Chondrocyte (in vitro differentiated cells): ENCODE results near the gene MUC22. TPM values are rescaled to one million over a fixed set of nuclear protein-coding genes. Genes with fewer than 3 reads are reported as not detected.
A peak's percentile ranks its signal among the peaks of the same experiment; 100 is the strongest.

Source experiments
- DNase-seq: peaks from one replicate; pipeline ENCODE4 v3.0.0; 2021; ENCODE audit warnings: mixed read lengths, low spot score
- H3K27ac Mint-ChIP-seq: one replicate; pipeline ENCODE4 v1.8.0; 2021; ENCODE audit warnings: mild to moderate bottlenecking, moderate library complexity, mixed read lengths; ENCODE audit not compliant: unreplicated experiment
- H3K27me3 Mint-ChIP-seq: 2 replicates; pipeline ENCODE4 v1.8.0; 2021; ENCODE audit warnings: low read depth, mixed read lengths
- H3K36me3 Mint-ChIP-seq: 2 replicates; pipeline ENCODE4 v1.8.0; 2021; ENCODE audit warnings: low read depth, mixed read lengths
- H3K4me1 Mint-ChIP-seq: 2 replicates; pipeline ENCODE4 v1.8.0; 2021; ENCODE audit warnings: low read depth, mild to moderate bottlenecking, mixed read lengths
- H3K4me3 Mint-ChIP-seq: one replicate; pipeline ENCODE4 v1.8.0; 2021; ENCODE audit warnings: mild to moderate bottlenecking, moderate library complexity, mixed read lengths; ENCODE audit not compliant: unreplicated experiment
- H3K9me3 Mint-ChIP-seq: 2 replicates; pipeline ENCODE4 v1.8.0; 2021; ENCODE audit warnings: low read depth, mixed read lengths
- total RNA-seq: library from RNA; stranded (reverse); gene quantifications from 3 replicates; pipeline ENCODE4 v1.2.1, GENCODE V29; 2021
- TF ChIP-seq, protein P1 (sequence below): fragments of 200-600 bp; sonication (generic); IDR thresholded peaks from 2 replicates; pipeline ENCODE4 v1.5.0; 2021; ENCODE audit warnings: antibody characterized with exemption, mild to moderate bottlenecking, moderate library complexity

MUC22 gene
- total RNA-seq, 1 donor from 2014 or later = not detected

- no peaks in the 10 kb centered on the region for H3K36me3 Mint-ChIP-seq
- H3K27ac Mint-ChIP-seq = no peak overlapping the region
- DNase-seq = no peak
- TF ChIP-seq, protein P1, sequence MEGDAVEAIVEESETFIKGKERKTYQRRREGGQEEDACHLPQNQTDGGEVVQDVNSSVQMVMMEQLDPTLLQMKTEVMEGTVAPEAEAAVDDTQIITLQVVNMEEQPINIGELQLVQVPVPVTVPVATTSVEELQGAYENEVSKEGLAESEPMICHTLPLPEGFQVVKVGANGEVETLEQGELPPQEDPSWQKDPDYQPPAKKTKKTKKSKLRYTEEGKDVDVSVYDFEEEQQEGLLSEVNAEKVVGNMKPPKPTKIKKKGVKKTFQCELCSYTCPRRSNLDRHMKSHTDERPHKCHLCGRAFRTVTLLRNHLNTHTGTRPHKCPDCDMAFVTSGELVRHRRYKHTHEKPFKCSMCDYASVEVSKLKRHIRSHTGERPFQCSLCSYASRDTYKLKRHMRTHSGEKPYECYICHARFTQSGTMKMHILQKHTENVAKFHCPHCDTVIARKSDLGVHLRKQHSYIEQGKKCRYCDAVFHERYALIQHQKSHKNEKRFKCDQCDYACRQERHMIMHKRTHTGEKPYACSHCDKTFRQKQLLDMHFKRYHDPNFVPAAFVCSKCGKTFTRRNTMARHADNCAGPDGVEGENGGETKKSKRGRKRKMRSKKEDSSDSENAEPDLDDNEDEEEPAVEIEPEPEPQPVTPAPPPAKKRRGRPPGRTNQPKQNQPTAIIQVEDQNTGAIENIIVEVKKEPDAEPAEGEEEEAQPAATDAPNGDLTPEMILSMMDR = no peak
- H3K27me3 Mint-ChIP-seq = no peaks in the 10 kb centered on the region
- peaks cover 42% of the 10 kb centered on the region for H3K4me1 Mint-ChIP-seq
- no peak overlapping the region for H3K4me3 Mint-ChIP-seq
- H3K9me3 Mint-ChIP-seq = no peaks in the 10 kb centered on the region
These were observed 28.3 kb downstream of the MUC22 start for GRCh38 chr6:31038559-31038958.

DNA sequence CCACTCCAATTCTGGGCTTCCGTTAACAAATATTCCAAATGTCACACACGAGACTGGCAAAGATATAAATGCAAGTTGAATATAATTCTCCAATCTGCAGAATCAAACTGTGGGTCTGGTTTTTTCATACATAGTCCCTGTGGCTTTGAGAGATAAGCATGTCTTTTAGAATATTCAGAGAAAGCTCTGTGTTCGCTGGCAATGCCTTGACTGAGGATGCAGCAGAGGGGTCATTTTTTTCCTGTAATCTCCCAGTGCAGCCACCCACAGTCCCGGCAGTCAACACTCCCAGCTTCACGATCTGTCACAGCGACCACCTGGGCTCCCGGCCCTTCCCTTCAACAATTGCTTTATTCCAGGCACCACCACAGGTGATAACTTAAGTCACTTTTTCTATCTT is 30.5 kb downstream of the MUC22 start:
- Mint-ChIP-seq H3K4me3 (no peak overlapping the region), H3K9me3 (no peaks in the 10 kb centered on the region), H3K36me3 (no peaks in the 10 kb centered on the region), H3K27me3 (peaks cover 6% of the 10 kb centered on the region), H3K27ac (peak overlapping the region; percentile 45), H3K4me1 (peaks cover 40% of the 10 kb centered on the region)
- DNase-seq = no peak
- TF ChIP-seq, protein P1 = no peak

DNA sequence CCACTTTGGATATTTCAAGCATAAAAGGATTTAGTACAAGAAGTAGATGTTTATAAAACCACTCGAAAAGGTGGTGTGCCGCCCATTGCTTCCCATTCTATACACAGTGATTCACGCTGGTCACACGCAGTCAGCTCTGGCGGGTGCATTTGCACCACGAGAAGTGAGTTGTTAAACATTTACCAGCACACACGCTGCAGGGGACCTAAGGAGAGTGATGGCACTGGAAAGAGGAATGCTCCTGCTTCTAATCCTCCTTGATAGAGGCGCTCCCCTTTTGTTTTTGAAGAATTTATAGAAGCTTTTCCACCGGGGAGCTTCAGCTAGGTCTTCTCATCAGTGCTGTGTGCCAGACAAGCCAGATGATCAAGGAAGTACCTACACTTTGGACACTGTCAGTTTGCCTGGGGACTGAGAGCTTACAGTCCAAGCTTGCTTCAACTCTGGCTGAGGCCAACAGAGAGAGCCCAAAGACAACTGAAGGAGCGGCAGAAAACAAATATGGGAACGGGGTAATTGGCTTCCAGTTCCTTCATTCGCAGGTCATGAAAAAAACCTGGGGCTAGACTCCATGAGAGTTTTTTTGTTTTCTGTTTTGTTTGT is 31.2 kb downstream of the MUC22 start:
- H3K27ac Mint-ChIP-seq = no peak overlapping the region
- peaks cover 34% of the 10 kb centered on the region for H3K4me1 Mint-ChIP-seq
- TF ChIP-seq, protein P1 = no peak
- no peak overlapping the region for H3K4me3 Mint-ChIP-seq
- no peaks in the 10 kb centered on the region for H3K9me3 Mint-ChIP-seq
- no peak for DNase-seq
- H3K36me3 Mint-ChIP-seq = no peaks in the 10 kb centered on the region
- peaks cover 6% of the 10 kb centered on the region for H3K27me3 Mint-ChIP-seq

DNA sequence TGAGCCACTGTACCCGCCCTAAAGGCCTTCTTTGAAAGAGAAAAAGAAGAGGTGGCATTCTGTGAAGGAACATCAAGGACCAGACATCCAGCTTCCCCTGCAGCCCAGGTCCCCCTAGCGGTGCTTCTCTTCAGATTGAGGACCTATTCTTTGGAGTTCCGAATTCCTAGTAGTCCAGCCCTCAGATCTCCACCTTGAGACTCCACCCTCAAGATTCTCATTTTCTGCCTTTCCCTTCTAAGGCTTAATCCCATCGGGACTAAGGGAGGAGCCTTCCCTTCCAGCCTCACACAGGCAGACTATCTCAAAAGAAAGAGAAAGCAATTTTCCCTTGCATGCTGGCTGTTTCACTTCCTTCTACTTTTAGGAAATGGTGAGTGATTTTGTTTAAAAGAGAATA is 32.5 kb downstream of the MUC22 start:
- Mint-ChIP-seq H3K36me3 (no peaks in the 10 kb centered on the region), H3K27ac (no peak overlapping the region), H3K27me3 (peaks cover 6% of the 10 kb centered on the region), H3K4me3 (no peak overlapping the region), H3K9me3 (no peaks in the 10 kb centered on the region), H3K4me1 (peaks cover 20% of the 10 kb centered on the region)
- DNase-seq = no peak
- TF ChIP-seq, protein P1 = peak; percentile 74

DNA sequence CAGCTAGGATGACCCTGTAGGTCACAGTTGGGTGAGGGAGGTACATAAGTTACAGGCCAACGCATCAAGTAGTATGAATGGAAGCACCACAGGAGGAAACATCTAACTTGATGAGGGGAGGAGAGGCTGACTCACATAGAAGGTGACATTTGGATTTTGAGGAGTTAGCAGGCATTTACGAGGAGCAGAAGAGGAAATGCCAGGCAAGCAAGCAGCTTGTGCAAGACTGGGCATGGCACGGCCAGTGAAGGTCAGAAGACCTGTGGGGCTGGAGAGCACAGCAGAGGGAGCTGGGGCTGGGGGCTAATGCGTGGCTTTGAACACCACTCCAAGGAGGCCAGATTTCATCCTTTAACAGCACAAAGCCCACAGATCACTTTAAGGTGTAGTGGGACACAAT is 37.8 kb downstream of the MUC22 start:
- DNase-seq = no peak
- TF ChIP-seq, protein P1 = no peak
- H3K27ac Mint-ChIP-seq = no peak overlapping the region
- no peaks in the 10 kb centered on the region for H3K9me3 Mint-ChIP-seq
- H3K27me3 Mint-ChIP-seq = peaks cover 6% of the 10 kb centered on the region
- no peaks in the 10 kb centered on the region for H3K36me3 Mint-ChIP-seq
- H3K4me3 Mint-ChIP-seq = no peak overlapping the region
- peaks cover 2% of the 10 kb centered on the region for H3K4me1 Mint-ChIP-seq
